Measurements from ENCODE around the gene PDGFRA.

Gene PDGFRA

DNA sequence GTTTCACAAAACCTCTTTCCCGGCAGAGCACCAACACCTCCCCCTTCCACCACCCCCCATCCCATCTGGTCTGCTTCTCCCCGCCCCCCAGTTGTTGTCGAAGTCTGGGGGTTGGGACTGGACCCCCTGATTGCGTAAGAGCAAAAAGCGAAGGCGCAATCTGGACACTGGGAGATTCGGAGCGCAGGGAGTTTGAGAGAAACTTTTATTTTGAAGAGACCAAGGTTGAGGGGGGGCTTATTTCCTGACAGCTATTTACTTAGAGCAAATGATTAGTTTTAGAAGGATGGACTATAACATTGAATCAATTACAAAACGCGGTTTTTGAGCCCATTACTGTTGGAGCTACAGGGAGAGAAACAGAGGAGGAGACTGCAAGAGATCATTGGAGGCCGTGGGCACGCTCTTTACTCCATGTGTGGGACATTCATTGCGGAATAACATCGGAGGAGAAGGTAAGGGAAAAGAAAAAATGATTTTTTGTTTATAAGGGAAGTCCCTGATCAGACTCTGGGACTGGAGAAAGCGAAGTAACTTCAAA is at the start of gene PDGFRA:
Gene PDGFRA (plus strand): TSS at position 333 of the 541 bp plus-strand sequence. CDS start 29,476 bp downstream, outside the sequence.
- peak in 4 of 56 donors; percentile 5 to 8 (median 6) for DNase-seq

DNA sequence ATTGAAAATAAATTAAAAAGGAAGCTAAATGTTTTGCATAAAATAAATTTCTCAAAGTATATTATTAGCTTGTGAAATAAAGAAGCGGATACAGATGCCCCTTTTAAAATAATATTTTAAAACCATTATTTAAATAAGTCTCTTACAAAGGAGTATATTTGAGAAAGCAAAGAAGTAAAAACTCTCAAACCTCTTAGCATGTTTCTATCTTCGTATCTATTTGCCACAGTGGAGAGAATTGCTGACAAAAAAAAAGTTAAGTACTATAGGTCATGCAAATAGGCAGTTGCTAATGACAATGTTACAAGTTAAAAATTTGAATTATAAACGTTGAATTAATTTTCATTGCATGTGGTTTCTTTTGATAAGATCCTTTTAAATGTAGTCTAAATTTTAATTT is 44.5 kb upstream of the PDGFRA start:
- no peak for DNase-seq

DNA sequence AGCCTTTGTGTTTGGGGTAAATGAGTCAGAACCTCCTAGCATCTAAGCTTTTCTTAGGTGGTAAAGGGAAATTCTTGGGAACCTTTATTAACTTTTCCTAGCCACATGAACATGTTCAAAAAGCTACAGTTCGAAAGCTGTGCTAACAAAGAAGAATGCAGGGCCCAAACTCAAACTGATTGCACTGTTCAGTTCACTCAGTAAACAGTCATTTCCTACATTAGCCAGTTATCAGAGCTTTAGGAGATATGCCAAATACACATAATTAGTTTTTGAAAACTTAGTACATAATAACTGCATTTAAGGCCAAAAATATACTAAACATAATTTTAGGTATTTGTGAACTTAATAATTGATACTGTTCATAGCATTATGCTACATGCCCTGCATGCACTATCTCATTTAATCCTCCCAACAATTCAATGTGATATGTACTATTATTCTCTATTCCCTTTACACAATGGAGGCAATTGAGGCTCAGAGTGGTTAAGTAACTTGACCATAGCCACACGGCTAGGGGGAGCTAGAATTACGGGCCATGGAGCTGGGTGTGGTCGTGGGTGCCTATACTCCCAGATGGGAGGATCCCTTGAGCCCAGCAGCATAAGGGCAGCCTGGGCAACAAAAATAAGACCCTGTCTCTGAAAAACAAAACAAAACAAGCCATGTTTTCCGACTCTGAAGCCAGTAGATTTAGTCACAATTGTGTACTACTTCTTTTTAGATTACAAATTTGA is 43.9 kb upstream of the PDGFRA start:
- DNase-seq: no peak

DNA sequence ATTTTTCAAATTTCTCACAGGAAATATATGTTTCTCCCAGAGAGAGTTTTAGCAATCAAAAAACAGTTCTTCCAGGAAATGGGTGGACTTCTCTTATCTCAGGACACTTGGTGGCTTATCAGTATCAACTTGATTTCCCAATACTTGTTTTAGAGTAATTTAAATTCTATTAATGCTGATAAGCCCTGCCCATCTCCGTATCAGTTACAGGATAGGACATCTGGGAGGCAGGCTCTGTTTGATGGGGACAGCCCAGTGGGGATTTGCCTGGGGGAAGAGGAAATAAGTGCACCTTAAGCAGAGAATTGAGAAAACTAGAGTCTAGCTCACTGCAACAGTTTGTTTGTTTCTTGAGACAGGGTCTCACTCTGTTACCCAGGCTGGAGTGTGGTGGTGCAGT is 43.2 kb upstream of the PDGFRA start:
- DNase-seq: no peak

DNA sequence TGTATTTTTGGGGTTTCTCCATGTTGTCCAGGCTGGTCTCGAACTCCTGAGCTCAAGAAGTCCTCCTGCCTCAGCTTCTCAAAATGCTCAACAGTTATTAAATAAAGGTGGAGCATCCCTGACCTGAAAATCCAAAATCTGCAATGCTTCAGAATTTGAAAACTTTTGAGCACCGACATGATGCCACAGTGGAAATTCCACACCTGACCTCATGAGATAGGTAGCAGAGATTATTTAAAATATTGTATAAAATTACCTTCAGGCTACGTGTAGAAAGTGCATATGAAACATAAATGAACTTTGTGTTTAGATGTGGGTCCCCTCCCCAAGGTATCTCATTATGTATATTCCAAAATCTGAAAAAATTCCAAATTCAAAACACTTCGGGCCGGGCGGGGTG is 42.7 kb upstream of the PDGFRA start:
- DNase-seq: no peak

DNA sequence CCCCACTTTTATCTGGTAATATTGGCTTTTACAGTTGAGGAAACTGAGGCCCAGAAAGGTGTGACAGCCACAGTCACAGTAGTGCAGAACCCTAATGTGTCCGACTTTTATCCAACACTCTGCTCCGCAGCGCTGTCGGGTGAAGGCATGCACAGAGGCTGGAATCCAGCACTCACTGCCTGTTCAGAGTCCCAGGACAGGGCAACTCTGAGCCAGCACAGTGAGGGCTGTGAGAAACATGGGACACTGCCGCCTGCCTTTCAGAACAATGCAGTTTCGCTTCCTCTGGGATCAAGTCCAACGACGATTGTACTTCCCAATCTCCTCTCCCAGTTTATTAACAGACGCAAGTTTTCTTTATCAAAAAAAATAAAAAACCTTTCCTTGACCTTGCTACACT is 41.9 kb upstream of the PDGFRA start:
- peak in 1 of 56 donors; percentile 14 for DNase-seq

DNA sequence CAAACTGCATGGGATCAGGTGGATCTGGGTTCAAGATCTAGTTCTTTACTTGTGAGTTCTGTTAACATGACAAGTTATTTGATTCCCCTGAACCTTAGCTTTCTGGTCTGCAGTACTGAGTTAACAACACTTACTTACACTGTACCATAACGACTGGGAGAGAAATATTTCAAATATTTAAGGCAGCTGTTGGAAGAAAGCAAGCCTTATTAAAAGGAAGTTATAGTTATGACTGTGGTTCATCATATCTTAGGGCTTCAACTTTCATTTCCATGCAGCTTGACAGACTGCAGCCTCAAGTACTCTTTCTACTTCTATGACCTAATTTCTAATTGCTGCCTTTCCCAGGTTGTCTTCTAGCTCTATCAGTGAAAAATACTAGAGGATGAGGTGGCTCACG is 40.0 kb upstream of the PDGFRA start:
- DNase-seq: no peak

DNA sequence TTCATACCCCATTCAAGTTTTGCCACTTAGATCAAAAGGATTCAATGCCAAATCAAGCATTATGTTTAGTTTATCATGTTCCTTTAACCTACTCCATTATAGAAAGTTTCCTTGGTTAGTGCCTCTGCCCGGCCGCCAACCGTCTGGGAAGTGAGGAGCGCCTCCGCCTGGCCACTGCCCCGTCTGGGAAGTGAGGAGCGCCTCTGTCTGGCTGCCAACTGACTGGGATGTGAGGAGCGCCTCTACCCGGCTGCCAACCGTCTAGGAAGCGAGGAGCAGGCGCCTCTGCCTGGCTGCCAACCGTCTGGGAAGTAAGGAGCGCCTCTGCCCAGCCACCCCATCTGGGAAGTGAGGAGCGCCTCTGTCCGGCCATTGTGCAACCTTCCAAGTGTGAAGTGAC is 36.3 kb upstream of the PDGFRA start:
- DNase-seq: no peak

DNA sequence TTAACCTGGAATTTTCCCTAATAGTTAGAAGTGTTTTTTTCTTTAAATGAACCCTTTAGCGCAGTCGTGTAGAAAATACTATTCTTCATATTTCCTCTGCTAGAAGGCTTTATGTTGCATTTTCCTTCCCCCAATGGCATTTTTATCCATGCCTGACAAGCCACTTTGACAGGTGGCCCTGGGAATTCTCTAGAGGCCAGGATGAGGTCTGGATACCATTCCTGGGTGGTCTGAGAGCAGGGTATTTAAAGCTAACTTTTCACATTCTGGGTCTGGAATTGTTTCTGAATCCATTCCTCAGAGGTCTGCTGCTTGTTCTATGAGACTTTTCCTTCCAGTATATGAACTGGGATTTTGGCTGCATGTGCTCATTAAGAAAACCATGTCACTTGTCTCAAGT is 31.2 kb upstream of the PDGFRA start:
- DNase-seq: no peak

DNA sequence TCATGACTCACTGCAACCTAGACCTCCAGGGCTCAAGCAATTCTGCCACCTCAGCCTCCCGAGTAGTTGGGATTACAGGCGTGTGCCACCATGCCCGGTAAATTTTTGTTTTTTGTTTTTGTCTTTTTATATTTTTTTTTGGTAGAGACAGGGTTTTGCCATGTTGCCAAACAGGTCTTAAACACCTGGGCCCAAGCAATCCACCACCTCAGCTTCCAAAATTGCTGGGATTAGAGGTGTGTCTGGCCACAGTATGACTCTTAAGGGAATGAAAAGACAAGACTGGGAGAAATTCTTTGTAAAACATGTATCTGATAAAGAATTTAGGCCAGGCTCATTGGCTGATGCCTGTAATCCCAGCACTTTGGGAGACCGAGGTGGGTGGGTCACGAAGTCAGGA is 29.2 kb upstream of the PDGFRA start:
- no peak for DNase-seq

DNA sequence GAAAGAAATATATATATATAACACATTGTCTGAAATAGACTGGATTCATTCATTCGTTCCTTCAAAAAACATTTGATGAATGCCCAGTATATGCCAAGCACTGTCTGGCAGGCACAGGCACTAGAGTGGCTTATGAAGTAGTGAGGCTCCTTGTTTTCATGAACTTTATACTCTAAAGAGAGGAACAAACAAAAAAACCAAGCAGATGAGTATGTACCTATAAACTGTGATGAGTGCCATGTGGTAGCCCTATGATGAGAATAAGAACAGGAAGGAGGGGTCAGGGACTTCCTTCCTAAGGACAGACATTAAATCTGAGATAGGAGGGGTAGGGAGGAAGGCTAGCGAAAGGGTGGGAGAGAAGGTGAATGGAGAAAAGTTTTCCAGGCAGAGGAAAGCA is 19.5 kb upstream of the PDGFRA start:
- DNase-seq: no peak

DNA sequence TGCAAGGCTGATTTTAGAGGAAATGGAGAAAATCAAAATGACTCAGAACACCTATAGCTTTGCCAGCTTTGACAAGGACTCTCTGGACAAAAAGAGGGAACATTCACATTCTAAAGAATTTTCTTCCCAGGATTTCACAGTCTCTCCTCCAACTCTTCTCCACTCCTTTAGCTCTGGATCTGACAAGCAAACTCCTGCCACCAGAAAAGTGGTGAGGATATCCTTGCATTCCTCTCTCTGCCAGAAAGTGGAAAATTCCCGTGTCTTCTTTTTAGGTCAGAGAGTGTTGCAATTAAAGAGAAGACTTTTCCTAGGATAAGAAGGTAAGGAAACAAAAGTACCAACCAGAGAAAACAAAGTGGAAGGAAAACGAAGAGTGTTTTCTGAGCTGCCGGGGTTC is 16.1 kb upstream of the PDGFRA start:
- no peak for DNase-seq

DNA sequence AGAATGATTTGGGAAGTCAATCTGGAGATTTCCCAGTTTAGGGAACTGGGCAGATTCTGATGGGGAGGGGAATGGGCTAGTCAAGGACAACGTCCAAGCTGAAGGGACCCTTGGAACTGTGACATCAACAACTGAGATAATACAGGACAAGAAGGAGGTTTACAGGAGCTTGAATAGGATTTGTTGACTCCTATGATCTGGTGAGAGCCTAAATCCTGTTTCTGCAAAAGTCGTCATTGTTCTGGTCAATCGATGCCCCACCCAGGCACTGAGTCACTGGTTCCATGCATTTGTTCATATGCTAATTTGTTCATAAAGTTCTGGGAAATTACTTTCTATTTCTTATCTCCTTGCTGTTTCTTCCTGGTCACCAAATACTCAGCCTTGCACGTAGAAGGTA is 15.3 kb upstream of the PDGFRA start:
- no peak for DNase-seq

DNA sequence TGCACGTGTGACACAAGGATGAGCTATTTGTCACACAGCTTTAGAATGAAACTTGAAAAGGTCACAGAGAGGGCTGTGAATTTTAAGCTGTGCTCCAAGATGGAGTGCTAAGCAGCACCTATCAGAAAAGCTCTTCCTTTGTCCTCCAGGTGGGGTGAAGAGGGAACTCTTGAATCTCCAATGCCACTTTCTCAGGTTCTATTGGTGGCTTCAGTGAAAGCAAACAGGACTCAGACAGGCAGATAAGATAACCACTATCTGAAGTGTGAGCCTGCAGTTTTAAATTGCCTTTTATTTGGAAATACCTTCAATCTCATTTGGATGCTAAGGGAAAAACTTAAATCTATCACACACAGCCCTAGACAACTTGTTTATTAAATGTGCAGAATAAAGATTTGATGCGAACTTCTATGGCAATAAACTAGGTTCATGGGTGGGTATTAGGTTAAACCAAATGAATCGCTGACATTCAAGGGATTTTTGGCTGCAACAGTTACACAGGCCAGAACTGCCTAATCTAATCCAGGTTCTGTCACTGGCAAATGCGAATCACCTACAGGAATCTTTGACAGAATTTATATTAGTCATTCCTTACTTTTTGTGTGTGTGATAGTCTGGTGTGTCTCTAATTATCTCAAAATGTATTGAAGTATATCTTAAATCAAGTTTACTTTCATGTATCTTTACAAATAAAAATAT is 13.6 kb upstream of the PDGFRA start:
- no peak for DNase-seq

DNA sequence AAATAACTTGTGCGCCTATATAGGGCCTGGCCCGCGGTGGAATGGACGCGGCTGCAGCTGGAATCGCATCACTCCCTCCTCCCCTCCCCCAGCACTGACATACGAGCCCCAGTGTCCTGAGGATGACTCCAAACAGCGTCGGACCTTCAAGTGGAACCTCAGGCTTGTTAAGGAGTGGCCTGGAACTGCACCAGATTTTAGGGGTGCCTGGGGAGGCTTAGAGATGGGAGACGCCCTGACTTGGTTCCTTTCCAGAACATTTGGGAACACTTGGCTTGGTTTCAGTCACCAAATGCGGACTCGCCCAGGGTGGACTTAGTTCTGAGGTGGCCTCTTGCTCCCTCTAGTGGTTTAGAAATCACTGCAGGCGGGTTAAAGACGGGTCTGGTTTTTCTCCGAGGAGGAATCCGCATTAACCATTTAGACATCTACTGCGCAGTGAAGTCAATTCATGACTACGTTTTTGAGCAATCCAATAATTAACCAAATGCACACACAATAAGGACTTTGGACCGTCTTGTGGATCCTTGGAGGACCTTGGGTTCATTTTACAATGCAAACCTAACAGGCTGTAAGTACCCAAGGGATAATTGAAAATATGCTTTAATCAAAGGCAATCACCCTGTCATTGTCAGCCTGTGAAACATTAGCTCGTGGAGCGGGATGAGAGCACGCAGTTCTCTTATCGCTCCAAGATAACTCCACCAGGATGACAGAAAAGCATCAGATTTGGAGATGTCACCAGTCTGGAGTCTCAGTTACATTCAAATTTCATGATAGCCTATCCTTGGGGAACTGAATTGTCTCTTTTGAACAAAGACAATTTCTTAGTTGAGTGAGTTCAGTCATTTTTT is 11.2 kb upstream of the PDGFRA start:
- peak in 50 of 56 donors; percentile 4 to 85 (median 41) for DNase-seq

DNA sequence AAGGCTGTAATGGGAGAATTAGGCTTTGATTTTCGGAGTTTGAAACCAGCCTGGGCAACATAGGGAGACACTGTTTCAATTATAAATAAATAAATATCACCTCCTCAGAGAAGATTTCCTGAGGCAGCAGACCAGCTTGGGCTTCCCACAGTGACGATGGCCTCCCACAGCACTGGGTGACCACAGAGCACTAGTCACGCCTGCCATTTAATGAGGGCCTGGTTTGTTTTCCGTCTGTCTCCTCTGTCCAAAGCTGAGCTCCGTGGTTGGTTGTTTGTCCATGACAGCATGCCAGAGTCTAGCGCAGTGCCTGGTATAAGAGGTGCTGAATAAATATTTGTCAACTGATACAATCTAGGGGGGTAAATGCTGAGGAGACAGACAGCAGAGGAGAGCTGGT is 10.4 kb upstream of the PDGFRA start:
- DNase-seq: no peak

DNA sequence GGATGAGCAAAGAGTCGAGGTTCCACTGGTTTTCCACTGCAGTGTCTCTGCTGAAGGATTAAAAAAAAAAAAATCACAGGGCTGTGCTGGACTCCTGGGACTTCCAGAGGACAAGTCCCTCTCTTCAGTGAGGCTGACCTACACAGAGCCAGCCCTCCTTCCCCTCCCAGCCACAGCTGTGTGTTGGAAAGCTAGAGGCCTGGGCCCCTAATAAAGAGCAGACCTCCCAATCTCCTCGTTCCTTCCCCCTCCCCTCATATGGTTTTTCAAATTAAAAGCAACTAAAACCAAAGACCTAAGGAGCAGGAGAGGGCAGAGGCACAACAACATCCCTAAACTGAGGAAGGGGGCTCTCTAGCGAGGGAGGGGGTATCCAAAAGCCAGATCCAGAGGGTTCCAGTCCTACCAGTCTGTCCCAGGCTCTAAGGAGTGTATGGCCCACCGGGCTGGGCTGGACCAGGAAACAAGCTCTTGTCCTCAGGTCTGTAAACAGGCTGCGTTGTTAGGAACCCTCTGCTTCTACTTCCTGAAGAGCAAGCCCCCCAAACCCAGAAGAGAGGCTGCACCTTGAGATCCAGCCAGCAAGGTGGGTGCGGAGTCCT is 4.0 kb upstream of the PDGFRA start:
- DNase-seq: no peak

DNA sequence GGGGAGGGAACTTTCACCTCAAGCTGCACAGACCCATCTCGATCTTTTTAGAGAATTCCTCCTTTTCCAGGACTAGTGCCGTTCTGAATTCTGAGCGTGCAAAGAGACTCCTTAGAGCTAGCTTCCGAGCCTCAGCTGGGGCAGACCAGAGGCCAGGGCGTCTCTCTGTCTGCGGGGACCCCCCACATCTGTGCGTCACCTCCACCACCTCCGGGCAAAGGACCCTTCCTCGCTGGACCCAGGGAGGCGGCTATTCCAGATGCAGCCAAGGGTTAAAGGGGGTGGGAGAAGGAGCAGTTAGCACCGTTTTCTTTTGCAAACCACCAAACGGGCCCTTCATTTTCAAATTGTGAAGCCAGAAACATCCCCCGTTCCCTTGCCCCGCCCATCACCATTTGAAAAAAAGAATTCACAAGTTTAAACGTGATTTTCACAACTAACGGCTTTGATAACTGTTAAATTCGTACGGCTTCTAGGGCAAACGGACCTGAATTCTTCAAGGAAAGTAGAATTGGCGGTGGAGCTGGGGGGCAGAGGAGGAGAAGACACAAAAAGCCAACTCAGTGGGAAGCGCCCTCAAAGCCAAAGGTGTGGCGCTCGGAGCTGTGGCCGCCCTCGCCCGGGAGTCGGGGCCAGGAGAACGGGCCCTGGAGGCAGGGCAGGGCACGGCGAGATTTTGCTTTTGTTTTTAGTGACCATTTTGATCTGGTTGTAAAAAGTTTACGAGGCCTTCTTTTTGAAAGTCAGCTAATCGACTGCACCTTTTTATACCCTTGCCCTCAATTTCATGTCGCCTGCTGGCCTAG is 3.3 kb upstream of the PDGFRA start:
- DNase-seq: no peak

DNA sequence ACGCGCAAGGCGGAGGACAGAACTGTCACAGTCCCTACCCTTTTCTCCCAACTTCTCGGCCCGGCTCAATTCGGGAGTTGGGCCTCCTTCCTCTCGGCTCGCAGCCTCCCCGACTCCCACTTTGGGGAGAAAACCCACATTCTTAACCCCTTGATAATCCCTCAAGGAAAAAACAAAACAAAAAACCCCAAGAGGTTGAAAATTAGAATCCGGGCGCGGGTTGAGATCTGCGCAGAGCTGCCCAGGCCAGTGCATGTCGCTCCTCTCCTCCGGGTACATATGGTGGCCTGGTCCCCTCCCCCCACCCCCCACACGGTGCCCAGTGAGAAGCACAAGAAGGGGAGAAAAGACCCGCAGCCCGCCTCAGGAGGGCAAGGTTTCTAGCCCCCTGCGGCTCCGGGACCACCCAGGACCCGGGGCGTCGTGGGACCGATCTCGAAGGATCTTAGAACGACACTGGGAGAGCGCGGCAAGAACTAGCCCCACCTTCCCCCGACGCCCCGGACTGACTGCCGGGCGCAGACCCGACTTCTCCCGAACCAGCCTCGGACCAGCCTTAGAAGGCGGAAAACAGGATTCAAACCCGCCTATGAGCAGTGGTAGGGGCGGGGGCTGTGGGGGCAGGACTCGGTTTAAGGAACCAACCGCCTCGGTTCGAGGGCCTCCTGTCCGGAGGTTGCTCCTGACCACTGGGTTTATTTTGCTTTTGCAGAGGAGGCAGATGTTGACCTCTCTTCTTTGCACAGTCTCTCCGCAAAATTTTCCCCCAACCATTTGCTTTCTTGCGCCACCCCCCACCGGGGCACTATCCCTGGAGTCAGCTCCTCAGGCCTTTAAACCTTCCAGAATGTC is 2.5 kb upstream of the PDGFRA start:
- DNase-seq: no peak
